GM21576 (cell line): ENCODE measurements around the gene THEMIS.
"Not testable (repeated sequence)": the region's sequence is repeated elsewhere in the genome, so short reads cannot be mapped to it uniquely, and the experiment has no call there.

Experiments used
- ATAC-seq: cut with Tn5 transposase; IDR thresholded peaks from one replicate; pipeline ENCODE4 v1.9.1; 2021; ENCODE audit warnings: mild to moderate bottlenecking, moderate library complexity; ENCODE audit not compliant: unreplicated experiment

The THEMIS gene

GRCh38 chr6:127900935-127901334 lies at the start of gene THEMIS:
THEMIS (minus strand) TSS chr6:127901058; CDS start chr6:127900932, 126 bp downstream.
- no peak for ATAC-seq

- ATAC-seq: no peak
Measured at GRCh38 chr6:127949251-127949650, 48.4 kb upstream of the THEMIS start.

GRCh38 chr6:127946388-127946787 lies 45.5 kb upstream of the THEMIS start:
- ATAC-seq: no peak

GRCh38 chr6:127945434-127946097 lies 44.7 kb upstream of the THEMIS start:
- no peak for ATAC-seq

GRCh38 chr6:127941228-127941627 lies 40.4 kb upstream of the THEMIS start:
- no peak for ATAC-seq

GRCh38 chr6:127939442-127940066 lies 38.7 kb upstream of the THEMIS start:
- no peak for ATAC-seq

GRCh38 chr6:127938701-127939100 lies 37.8 kb upstream of the THEMIS start:
- ATAC-seq: no peak

- ATAC-seq: no peak
Measured at GRCh38 chr6:127937747-127938146, 36.9 kb upstream of the THEMIS start.

- ATAC-seq: no peak
Measured at GRCh38 chr6:127937102-127937501, 36.2 kb upstream of the THEMIS start.

- no peak for ATAC-seq
Measured at GRCh38 chr6:127934956-127935355, 34.1 kb upstream of the THEMIS start.

GRCh38 chr6:127933852-127934840 lies 33.3 kb upstream of the THEMIS start:
- ATAC-seq: no peak

- no peak for ATAC-seq
Measured at GRCh38 chr6:127933137-127933536, 32.3 kb upstream of the THEMIS start.

- no peak for ATAC-seq
Measured at GRCh38 chr6:127932708-127933107, 31.9 kb upstream of the THEMIS start.

GRCh38 chr6:127926441-127926840 lies 25.6 kb upstream of the THEMIS start:
- not testable (repeated sequence) for ATAC-seq

- ATAC-seq: no peak
Measured at GRCh38 chr6:127924440-127924839, 23.6 kb upstream of the THEMIS start.

- ATAC-seq: no peak
Measured at GRCh38 chr6:127924031-127924430, 23.2 kb upstream of the THEMIS start.

- no peak for ATAC-seq
Measured at GRCh38 chr6:127923135-127923534, 22.3 kb upstream of the THEMIS start.

GRCh38 chr6:127921982-127922381 lies 21.1 kb upstream of the THEMIS start:
- no peak for ATAC-seq

- ATAC-seq: no peak
Measured at GRCh38 chr6:127920804-127921203, 19.9 kb upstream of the THEMIS start.

- ATAC-seq: no peak
Measured at GRCh38 chr6:127918506-127919427, 17.9 kb upstream of the THEMIS start.
